ENCODE data around the gene SNAP47. TPM values are rescaled to one million over a fixed set of nuclear protein-coding genes. Genes with fewer than 3 reads are reported as not detected.

SNAP47 gene
- total and polyA plus RNA-seq, 2 of the 4 experiments (the other 2 are of a cell fraction) = 39.4 to 72.9 TPM

DNA sequence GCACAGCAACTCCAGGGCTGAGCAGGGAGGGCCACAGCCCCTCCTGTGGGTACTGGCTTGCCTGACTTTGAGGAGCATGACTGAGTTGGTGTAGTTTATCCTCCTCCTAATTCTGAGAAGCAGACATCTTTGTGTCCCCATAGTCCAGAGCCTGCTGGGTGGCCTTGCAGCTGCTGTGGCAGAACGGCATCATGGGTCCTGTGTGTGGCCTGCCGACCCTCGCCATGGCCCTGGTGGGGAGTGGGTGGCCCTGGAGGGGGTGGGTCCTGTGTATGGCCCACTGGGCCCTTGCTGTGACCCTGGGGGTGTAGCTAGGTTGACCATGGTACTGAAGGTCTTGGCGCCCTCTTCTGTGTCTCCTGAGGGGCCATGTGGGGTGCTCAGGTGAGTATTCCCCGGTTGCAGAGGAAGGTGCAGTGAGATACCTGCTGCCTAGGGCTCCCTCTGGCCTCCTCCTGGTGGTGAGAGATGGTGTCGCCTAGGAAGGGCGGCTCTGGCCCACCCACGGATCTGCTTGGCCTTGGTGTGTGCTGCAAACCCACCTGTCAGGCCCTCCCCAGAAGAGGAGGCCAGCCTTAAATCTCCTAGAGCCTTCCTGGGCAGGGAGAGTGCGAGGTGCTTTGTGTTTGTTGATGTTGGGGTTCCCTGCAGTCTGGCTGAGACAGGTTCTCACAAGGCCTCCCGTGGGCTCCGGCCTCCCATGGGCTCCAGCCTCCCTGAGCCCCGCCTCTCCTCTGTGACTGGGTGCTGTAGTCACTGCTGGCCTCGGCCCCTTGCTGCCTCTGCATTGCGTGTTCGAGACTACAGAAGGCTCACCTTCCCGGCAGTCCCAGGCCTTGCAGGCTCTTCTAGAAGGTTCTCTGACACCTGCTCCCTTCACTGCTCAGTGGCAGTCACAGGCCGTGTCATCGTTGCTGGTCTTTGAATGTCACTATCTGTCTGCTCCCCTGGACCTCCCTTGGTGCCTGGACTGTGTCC is 7.8 kb downstream of the SNAP47 start:
- no peak overlapping the region for H2BK20ac ChIP-seq (ENCODE audit: low read depth, low read length)
- no peak overlapping the region for H3K18ac ChIP-seq (ENCODE audit: low read depth, low read length)
- H2BK15ac ChIP-seq (ENCODE audit: low read depth, low read length) = no peak overlapping the region
- H3K4ac ChIP-seq (ENCODE audit: low read depth, low read length) = no peak overlapping the region
- WGBS, 2 experiments (ENCODE audit: extremely low coverage in 2 of 2, insufficient read length in 1 of 2) = 100% methylated on average over 7 of the region's 18 CpGs; no CpG with 5 or more reads in 1 of the 2 experiments
- H2BK120ac ChIP-seq (ENCODE audit: low read depth, low read length) = no peak overlapping the region
- peaks cover 43 to 90% of the 10 kb centered on the region in 2 experiments for H3K79me1 ChIP-seq (ENCODE audit: low read depth in 1 of 2, low read length in 2 of 2)
- intact Hi-C loops (cut with micrococcal nuclease) = no loop called here
- no peaks in the 10 kb centered on the region for H3K27me3 ChIP-seq (ENCODE audit: control insufficient read depth, insufficient read depth, low read length)
- H4K8ac ChIP-seq (ENCODE audit: low read depth in 2 of 2, low read length in 2 of 2) = no peak overlapping the region
- no peak overlapping the region for H4K91ac ChIP-seq (ENCODE audit: insufficient read depth, low read depth, low read length)
- H3K4me1 ChIP-seq (ENCODE audit: control insufficient read depth, insufficient read depth, low read length) = no peaks in the 10 kb centered on the region
- no peak overlapping the region for H2AK5ac ChIP-seq (ENCODE audit: low read depth, low read length)
- H4K20me1 ChIP-seq (ENCODE audit: insufficient read depth, low read length) = peaks cover 48% of the 10 kb centered on the region
- DNase-seq (no peak), ATAC-seq (ENCODE audit: low read depth) (no peak)
- no peak overlapping the region for H3K9ac ChIP-seq (ENCODE audit: low read depth, low read length)
- H3K4me2 ChIP-seq (ENCODE audit: low read depth, low read length) = no peak overlapping the region
- H4K5ac ChIP-seq (ENCODE audit: low read depth, low read length) = no peak overlapping the region
- H3K9me1 ChIP-seq (ENCODE audit: insufficient read depth, low read length) = peaks cover 12% of the 10 kb centered on the region
- dilution Hi-C loops (cut with HindIII; ENCODE audit: low sequenced_read_pairs, unreplicated experiment) = no loop called here
- TF ChIP-seq MAZ (IDR thresholded peaks at IDR 0.05; ENCODE audit: borderline replicate concordance, low read depth, low read length) = no peak
- no peak for TF ChIP-seq POLR2A (IDR thresholded peaks at IDR 0.05; ENCODE audit: low read depth, low read length)
- TF ChIP-seq RCOR1 (IDR thresholded peaks at IDR 0.05; ENCODE audit: insufficient replicate concordance, low read length) = no peak
- BruUV-seq (replicated peaks) = no TSS peak
- H2AFZ ChIP-seq (replicated peaks; ENCODE audit: low read length, poor library complexity) = no peak overlapping the region
- peaks cover 13% of the 10 kb centered on the region for H3K36me3 ChIP-seq (ENCODE audit: control insufficient read depth, insufficient read depth, low read length)
- H2AK9ac ChIP-seq (replicated peaks; ENCODE audit: low read depth, low read length, poor library complexity) = no peak overlapping the region
- in situ Hi-C loops (cut with MboI; ENCODE audit: low sequenced_read_pairs) = no loop called here
- H2BK5ac ChIP-seq (ENCODE audit: low read depth, low read length, poor library complexity, severe bottlenecking) = no peak overlapping the region
- H3K56ac ChIP-seq (ENCODE audit: extremely low read depth, insufficient read depth, low read length) = no peak overlapping the region
- ChIA-PET CTCF (no interaction called here), POLR2A (ENCODE audit: unreplicated experiment) (no interaction called here)
- H3K23ac ChIP-seq (ENCODE audit: low read depth, low read length) = no peak overlapping the region
- no peak overlapping the region for H3K14ac ChIP-seq (replicated peaks; ENCODE audit: low read depth, low read length)
- H3K9me3 ChIP-seq (ENCODE audit: control insufficient read depth, insufficient read depth, low read length) = no peaks in the 10 kb centered on the region
- no peak overlapping the region for H3K4me3 ChIP-seq (ENCODE audit: insufficient read depth, low read depth, low read length)
- H3K27ac ChIP-seq (ENCODE audit: insufficient read depth, low read length) = no peak overlapping the region

Measured in IMR-90 (cell line).